ENCODE data around the gene PALLD.

- no peak for TF ChIP-seq CTCF (IDR thresholded peaks at IDR 0.05; ENCODE audit: extremely low read depth in 1 of 2, insufficient read depth in 1 of 2, low read depth in 1 of 2, low read length in 2 of 2)
- no peak for TF ChIP-seq POLR2A (IDR thresholded peaks at IDR 0.05; ENCODE audit: low read depth, low read length)
- no peak for TF ChIP-seq EZH2 (IDR thresholded peaks at IDR 0.05; ENCODE audit: borderline replicate concordance, low read depth, low read length, severe bottlenecking)
- no peak for TF ChIP-seq MYC (IDR thresholded peaks at IDR 0.05; ENCODE audit: low read depth, low read length)
- no peak for TF ChIP-seq POLR2AphosphoS5 (IDR thresholded peaks at IDR 0.05; ENCODE audit: insufficient read depth, low read depth, low read length)
- TF ChIP-seq MAX (IDR thresholded peaks at IDR 0.05; ENCODE audit: insufficient read depth, insufficient read length), result no peak
- TF ChIP-seq JUN (IDR thresholded peaks at IDR 0.05; ENCODE audit: borderline replicate concordance, insufficient read depth, insufficient read length, low read depth), result no peak
- no peak for TF ChIP-seq FOS (IDR thresholded peaks at IDR 0.05; ENCODE audit: borderline replicate concordance, insufficient read depth, low read length)
Observed at GRCh38 chr4:168720396-168720900, 223.6 kb downstream of the PALLD start.

Measured in endothelial cell of umbilical vein (primary cell).